ENCODE results near the gene HSCB.
A peak's percentile ranks its signal among the peaks of the same experiment; 100 is the strongest.
"Not testable (repeated sequence)": the region's sequence is repeated elsewhere in the genome, so short reads cannot be mapped to it uniquely, and the experiment has no call there.

Gene HSCB

DNA sequence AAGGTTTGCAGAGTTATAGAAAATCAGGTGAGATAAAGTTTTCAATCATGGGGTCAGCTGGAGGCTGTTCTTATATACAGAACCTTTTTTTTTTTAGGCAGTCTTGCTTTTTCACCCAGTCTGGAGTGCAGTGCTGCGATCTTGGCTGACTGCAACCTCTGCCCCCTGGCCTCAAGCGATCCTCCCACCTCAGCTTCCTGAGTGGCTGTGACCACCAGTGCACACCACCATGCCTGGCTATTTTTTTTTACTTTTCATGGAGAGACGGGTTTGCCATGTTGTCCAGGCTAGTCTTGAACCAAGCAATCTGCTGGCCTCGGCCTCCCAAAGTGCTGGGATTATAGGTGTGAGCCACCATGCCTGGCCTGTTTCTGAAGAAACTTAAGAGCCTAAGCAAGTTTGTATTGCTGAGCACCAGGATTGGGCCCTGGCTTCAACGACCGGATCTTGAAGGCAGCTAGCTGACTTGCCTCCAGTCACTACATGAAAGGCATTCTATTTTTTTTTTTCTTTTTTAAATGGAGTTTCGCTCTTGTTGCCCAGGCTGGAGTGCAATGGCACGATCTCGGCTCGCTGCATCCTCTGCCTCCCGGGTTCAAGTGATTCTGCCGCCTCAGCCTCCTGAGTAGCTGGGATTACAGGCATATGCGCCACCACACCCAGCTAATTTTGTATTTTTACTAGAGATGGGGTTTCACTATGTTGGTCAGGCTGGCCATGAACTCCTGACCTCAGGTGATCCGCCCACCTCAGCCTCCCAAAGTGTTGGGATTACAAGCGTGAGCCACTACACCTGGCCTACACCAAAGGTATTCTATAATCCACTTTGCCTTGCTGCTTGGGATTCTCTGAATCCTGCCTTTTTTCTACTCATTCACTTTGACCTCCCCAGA is 50.9 kb downstream of the HSCB start:
- no peak for DNase-seq

DNA sequence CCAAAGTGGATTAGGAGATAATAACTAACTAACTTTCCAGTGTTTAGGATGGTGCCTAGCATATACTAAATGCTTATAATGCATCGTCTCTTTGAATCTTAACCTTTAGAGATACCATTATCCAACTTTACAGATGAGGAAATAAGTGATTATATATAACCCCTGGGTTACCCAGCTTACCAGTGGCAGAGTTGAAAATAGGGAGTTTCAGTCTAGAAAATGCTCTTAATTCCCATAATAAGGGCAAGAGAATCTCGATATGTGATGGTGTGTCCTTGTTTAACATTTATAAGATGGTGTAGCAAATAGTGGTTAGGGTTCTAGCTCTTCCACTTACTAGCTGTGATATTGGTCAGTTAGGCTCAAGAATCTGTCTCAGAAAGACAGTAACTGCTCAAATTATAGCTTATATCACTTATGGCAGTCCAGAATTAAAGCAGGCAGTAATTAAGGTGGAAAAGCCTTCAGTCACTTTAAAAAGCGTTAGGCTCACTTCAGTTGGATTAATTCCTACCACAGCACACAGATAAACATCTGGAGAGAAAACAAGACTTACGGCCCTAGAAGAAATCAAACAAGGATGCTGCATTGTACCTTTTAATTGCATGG is 52.2 kb downstream of the HSCB start:
- no peak for DNase-seq

DNA sequence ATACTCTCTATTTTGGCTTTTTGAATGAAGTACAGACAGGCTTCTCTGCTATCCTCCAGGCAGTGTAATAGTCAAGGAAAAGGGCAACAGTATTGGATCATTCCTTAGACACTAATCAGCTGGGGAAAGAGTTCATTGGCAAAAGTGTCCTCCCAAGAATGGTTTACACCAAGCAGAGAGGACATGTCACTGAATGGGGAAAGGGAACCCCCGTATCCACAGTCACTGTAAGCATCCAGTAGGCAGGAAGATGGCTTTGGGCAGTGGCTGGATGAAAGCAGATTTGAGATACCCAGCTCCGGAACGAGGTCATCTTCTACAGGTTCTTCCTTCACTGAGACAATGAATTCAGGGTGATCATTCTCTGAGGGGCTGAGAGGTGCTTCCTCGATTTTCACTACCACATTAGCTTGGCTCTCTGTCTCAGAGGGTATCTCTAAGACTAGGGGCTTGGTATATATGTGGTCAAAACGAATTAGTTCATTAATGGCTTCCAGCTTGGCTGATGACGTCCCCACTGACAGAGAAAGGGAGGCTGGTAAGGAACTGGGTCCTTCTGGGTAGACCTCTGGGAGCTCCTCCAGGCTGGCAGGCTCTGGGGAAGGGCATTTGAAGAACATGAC is 53.3 kb downstream of the HSCB start:
- DNase-seq: no peak

DNA sequence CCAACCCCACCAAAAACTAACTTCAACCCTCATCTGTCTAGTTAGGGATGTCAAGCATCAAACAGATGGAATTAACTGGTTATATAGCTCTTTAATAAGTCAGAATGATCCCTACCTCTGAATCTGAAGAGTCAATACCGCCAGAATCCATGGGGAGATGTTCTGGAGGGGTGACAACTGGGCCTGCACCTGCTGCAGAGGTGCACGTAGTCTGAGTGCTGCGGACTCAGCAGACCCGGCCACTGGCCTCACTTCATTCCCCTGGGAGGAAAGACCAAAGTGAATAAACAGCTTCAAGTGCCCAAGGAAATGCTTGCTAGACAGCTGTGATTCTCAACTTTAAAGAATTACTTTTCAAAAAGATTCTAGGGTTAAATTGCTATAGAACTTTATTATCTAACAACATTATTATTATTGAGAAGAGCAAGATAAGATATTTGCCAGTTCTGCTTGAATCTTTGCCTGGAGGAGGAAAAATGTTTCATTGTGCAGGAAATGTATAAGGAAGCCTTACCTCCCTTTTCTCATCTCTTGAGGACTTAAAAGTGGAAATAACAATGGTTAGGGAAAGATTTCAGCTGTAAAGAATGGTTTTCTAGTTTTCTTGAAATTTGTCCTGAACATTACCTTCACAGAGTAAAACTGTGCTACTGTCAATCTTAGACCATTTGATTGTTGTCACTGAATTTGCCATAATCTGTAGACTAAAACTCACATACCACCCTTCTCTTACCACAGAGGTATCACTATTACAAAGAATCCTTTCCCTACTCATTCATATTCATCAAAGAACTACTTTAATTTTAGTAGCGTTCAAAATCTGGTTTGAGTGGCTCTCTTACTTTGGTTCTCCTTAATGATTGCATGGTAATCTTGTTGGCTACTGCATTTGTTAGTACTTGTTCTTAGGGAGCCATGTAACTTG is 54.4 kb downstream of the HSCB start:
- no peak for DNase-seq

DNA sequence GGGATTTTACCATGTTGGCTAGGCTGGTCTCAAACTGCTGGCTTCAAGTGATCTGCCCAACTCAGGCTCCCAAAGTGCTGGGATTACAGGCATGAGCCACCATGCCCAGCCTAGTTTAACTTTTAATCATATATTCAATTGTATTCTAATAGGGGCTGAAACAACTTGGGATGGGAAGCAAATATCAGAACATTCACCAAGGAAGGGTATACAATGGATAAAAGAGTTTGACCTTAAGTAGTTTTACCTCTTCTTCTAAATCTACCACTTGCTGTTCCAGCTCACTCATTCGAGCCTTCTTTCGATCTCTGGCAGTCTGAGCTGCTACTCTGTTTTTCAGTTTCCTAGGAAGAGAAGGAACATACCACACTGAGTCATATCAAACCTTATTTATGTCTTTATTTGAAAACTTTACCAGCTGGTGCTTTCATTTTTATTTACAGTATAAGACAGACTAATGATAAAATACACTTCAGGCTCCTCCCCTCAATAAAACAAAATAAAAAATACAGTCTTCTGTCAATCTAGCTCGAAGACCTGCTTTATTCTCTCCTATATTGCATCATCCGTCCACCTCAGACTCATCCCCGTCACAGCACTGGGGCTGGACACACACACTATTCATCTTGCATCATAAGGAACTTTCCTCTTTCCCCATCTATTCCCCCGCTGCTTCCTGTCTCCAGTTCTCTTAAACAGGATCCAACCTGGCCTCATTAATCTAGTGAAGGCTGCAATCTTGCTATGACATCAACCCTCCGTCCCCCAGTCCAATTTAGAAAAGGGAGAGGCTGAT is 57.2 kb downstream of the HSCB start:
- peak; percentile 54 for DNase-seq

DNA sequence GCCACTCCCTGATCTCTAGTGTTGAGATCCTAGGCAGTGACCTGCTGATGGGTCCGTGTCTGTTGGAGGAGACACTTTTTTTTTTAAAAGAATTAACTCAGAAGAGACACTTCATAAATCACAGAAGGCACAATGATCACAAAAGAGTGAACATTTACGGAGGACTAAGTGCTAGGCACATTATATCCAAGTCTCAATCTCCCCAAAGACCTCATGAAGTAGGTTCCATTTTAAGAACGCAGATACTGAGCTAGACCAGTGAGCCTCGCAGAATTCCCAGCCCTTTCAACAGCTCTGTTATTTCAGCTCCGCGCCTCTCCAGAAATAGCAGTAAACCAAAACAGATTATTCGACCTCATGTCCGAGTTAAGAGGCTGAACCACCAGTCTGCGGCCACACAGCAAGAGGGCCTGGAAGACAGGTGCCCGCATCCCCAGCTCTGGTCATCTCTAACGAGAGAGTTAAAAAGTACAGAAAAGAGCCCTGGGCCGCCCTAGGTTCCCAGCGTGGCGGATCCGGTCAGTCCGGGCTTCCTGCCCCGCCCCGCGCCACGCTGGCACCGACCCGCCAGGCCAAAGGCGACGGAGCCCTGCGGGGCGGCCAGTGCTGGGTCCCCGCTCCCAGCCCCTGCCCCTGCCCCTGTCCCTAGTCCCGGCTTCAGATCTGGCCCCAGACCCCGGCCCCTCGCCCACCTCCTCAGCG is 57.9 kb downstream of the HSCB start:
- peak; percentile 56 for DNase-seq

DNA sequence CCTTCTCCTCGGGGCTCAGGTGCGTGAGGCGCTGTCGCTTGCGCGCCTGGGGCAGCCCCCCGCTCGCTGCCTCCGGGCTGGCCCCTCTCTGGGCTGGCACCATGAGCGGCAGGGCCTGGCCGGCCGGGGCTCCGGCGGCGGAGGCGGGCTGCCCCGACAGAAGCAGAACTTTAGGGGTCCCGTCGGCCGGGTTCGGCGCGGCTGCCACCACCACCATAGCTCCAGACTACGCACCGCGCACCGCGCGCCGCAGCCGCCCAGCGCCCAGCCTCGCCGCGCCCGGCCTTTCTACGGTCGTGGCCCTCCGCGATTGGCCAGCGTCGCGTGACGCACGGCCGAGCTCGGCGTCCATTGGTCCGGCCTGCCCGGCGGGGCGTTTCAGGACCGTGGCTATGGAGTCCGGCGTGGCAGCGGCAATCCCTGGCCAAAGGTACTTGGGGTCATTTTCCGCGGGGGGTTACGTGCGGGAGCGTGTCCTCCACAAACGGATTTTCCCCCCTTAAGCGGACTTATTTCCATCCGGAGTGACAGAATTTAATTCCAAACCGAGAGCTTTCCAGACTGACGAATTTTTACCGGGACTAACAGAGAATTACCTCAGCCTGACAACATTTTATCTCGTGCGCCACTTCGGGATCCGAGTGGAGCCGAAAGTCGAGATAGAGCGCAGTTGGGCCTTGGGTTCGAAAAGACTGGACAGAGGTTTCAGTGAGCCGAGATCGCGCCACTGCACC is 58.6 kb downstream of the HSCB start, which contains the start of gene XBP1:
Gene XBP1 (minus strand): TSS at position 262 of the 734 bp plus-strand sequence.
- DNase-seq: peak; percentile 91

DNA sequence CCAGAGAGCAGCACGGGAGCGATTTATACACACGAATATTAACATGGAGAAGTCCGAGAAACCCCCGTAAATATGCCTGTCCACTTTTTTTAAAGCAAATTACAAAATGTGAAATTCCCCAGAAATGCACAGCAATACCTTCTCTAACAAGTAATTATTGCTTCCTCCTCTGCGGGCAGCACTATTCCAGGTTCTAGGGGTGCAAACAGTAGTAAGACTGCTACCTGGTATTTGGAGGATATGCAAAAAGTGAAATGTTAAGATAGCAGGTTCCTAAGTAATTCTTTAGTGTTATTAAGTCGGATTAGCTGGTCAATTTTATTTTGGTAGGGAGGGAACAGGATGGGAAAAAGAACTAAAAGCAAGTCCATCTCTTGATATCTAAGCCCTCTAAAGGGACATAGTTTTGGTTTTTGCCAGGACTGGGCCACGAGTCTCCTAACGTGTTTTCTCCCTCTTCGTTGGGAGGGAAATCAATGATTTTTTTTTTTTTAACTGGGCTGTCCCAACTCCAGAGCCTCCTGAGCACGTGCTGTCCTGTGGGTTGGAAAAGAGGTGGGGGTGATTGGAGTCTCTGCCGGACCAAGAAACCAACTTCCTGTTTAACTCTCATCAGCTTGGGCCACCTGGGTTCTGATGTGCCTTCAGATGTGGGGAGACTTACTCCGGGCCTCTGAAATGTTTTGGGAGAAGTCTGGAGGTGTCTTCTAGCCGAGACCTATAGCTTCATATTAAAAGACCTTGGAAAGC is 60.2 kb downstream of the HSCB start:
- no peak for DNase-seq

DNA sequence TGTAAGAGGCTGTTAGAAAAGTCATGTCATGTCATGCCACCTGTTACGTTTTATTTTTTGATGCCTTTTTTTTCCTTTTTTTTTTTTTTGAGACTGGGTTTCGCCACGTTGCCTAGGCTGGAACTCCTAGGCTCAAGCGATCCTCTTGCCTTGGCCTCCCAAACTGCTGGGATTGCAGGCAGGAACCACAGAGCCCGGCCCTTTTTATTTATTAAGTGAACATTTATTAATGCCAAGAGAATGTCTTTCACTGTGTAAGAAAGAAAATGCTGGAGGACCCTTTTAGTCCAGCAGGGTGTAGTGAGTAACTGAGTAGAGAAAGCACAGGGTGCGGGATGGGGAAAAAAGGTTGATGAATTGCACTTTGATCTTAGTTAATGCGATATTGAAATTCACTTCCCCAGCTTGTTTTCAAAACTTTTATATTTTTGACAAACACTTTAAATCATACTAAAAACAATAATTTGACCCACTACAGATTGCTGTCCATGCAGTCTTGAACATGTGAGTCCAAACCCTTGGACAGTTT is 60.8 kb downstream of the HSCB start:
- DNase-seq: no peak

DNA sequence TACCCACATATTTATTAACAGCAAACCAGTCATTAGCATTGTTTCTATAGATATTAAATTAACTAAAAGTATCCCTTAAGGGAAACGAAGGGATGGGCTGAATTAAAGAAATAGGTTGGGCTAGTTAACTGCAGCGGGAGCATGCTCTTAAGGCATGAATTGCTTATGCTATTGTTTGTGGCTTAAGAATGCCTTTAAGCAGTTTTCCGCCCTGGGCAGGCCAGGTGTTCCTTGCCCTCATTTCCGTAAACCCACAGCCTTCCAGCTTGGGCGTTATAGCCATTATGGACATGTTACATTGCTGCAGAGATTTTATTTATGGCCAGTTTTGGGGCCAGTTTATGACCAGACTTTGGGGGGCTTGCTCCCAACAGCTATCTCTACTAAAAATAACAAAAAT is 63.6 kb downstream of the HSCB start:
- not testable (repeated sequence) for DNase-seq

Data from stimulated activated CD4-positive, alpha-beta T cell treated with anti-CD3 and anti-CD28 coated beads, Interleukin-15, amount 100 ng/mL, for 24 hours (primary cell).